Kidney tubule cell (primary cell): ENCODE results near the gene SH3GL3.

ENCODE experiments used
- DNase-seq: peaks from one replicate; pipeline ENCODE4 v3.0.0-alpha.2; 2018; ENCODE audit warnings: low spot score

SH3GL3 gene, protein sequence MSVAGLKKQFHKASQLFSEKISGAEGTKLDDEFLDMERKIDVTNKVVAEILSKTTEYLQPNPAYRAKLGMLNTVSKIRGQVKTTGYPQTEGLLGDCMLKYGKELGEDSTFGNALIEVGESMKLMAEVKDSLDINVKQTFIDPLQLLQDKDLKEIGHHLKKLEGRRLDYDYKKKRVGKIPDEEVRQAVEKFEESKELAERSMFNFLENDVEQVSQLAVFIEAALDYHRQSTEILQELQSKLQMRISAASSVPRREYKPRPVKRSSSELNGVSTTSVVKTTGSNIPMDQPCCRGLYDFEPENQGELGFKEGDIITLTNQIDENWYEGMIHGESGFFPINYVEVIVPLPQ

DNA sequence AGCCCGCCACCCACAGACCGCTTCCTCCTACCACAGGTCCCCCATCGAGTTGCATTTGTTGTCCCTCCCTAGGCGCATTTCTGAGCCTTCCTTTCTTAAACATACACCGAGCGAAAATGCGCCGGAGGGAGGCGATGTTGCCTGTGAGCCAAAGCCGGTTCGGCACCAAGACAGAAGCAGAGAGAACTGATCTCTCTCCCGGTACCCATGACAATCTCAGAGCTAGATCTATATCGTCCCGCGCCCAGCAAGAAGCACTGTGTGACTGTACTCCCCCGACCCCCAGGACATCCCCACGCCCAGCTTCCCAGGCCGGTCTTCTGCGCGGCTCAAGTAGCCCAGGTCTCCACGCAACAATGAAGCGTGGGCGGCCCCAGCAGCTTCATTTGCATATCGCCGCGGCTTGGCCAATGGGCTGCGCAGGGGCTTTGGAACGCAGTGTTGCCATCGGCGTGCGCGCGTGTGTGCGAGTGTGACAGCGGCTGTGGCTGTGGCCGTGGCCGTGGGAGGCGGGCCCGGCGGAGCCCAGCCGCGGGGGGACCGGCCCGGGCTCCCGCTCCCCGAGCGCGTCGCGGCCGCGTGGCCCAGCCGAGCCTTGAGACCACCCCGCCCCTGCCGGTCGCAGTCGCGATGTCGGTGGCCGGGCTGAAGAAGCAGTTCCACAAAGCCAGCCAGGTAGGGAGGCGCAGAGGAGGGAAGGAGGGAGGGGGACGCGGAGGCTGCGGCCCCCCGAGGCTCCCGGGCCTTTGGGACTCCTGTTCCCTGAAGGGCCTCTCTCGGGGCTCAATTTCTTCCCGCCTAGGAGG is at the start of gene SH3GL3:
TSS of gene SH3GL3 (plus strand) at position 438 of the 806 bp plus-strand sequence. CDS start at position 631, 193 bp downstream.
- DNase-seq: peak; percentile 78

DNA sequence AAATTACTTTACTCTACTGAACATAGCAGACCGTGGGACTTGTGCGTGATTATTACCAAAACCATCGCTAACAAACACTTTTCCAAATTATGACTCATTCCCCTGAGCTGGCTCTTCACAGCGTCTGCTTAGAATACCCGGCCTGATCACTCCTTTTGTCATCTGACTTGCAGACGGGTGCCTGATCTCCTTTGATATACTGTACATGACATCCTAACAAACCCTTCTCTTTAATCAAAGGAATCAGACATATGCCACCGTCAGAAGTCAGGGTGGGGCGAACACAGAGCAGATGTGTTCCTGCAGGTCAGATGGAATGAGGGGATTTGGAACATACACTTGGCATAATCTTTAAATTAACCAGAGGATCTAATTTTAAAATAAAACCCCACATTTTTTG is 48.5 kb upstream of the SH3GL3 start:
- no peak for DNase-seq

DNA sequence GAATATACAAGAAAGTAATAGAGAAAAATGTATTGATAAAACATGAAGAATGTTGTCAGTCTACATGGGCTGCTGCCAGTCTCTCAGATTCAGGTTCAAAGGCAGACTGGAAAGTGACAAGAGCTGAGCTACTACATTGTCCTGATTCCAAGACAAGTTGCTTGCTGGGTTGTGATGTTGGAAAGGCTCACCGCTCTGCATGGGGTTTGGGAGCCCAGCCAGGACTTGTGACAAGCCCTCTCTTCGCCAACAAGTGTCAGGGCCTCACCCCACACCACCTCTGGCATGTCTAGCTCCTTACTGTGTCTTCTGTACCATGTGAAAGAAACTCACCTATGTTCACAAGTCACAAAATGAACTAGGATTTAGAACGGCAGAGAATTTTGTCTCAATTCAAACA is 43.0 kb upstream of the SH3GL3 start:
- DNase-seq: no peak

DNA sequence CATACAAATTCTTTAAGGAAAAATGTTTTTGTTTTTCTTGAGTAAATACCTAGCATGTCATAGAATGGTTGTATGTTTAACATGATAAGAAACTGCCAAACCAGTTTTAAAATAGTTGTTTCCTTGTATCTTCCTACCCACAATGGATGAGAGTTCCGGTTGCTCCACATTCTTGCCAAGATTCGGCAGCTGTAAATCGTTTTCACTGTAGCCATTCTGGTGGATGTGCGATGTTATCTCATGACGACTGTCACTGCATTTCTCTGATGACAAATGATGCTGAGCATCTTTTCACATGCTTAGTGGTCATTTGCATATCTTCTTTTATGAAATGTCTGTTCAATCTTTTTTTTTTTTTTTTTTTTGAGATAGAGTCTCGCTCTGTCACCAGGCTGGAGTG is 36.6 kb upstream of the SH3GL3 start:
- no peak for DNase-seq

DNA sequence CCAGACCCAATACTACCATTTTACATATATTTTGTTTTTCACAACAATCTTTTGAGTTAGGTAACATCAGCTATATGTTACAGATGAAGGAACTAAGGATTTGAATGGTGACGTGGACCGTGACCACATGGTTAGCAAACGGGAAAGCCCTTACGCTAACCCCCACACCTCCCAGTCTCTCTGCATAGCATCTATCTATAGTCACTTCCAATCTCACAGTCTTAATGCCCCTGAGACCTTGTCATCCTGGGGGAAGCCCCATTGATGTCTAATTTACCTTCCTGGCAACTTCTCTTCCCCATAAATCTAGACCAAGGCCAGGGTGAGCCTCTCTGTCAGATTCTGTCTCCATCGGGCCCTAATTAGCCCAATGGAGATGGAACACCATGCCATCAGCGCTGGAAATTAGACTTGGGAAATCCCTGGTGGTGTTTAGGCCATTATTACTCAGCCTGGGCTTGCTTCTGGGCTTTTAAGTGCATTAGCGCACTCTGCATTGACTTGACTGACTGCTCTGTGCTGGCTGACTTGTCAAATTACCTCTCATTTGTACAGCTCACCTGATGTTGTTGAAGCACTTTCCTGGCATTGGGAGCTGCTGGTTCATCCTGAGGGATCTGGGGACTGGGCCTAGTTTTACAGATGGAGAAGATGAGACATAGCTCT is 34.0 kb upstream of the SH3GL3 start:
- no peak for DNase-seq

DNA sequence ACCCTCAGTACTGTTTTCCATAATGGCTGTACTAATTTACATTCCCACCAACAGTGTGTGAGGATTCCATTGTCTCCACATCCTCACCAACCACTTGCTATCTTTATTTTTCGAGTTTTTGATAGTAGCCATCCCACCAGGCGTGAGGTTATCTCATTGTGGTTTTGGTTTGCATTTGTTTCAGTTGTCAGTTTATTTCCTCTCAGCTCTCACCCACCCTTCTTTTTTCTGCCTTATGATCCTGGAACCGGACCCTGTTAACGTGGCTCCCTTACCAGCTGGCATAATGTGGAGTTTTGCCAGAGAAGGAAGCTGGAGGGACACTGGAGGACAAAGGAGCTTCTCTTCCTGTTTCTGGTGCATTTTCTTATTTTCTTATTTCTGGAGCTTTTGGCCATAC is 25.1 kb upstream of the SH3GL3 start:
- DNase-seq: no peak

DNA sequence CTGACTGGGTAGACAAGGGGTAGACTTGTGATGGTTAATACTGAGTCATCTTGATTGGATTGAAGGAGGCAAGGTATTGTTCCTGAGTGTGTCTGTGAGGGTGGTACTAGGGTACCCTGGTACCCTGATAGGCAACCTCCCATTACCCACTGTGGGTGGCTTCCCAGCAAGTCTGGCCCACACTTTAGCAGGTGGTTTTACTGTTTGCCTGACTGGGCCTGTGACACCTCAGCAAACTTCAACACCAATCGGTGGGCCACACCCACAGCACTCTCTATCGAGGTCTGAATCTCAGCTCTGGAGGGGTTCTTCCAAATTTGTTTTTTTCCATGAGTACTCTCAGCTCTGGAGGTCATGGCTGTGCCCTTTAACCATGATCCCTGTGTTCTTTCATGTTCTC is 24.6 kb upstream of the SH3GL3 start:
- DNase-seq: no peak

DNA sequence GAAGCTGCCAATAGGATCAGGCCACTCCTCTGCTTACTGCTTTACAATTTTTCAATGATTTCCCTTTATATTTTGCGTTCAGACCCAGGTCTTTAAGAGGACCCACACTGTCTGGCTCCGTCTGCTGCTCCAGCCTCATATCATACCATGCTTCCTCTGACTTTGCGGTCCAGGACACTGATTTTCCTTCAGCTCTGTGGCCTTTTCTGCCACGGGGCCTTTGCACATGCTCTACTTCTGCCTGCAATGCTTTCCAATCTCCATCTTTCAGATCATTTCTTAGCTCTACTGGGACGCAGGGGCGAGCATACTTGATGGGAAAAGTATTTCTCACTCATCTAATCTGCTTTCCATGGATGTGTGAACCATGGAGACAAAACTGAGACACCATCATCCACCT is 23.0 kb upstream of the SH3GL3 start:
- no peak for DNase-seq

DNA sequence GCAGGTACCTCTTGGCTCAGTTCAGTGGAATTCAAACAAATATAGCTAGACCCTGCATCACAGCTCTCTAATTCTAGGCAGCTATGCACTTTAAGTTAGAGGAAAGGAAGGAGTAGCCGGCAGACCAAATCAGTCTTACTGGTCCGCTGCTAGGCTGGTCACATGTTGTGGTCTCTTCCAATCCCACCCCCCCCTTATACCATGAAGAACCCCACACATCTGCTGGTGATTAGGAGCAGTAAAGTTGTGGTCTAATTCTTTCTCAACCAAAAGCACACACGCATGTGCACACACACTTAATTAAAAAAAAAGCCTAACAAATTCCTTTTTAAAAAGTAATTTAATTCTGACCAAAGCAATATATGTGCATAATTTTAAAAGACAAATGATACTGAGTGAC is 16.7 kb upstream of the SH3GL3 start:
- no peak for DNase-seq

DNA sequence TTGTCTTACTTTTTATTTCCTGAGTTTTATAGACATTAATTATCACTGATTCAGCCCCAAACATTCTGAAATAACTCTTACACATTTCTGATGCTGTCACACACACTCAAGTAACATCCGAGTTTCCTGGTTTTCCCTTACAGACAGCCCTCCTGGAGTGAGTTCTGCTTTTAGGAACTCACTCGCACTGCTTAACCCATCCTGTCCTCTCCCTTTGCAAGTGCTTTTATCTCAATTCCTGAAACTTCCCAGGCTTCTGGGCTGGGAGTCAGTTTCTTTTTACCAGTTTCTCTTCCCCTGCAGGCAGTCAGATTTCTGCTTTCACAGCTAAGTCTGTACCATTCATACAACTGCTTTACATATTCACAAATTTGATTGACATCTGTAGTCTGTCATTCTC is 15.6 kb upstream of the SH3GL3 start:
- no peak for DNase-seq

DNA sequence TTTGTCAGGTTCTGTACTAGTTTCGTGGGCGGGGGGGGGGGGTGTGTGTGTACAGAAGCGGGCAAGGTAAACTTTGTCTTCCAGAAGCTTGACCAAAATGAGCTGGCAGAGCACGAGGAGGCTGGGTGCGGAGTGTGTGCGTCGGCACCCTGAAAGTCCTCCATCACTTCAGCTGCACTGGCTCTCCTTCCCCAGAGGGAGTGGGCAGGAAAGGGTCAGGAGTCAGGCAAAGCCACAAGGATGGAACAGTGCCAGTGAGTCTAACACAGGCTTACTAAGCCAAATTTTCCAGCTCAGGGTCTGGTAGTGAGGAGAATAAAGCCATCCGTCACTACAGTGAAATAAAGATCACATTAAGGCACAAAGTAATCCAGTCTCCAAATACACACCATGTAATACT is 11.9 kb upstream of the SH3GL3 start:
- DNase-seq: peak; percentile 20

DNA sequence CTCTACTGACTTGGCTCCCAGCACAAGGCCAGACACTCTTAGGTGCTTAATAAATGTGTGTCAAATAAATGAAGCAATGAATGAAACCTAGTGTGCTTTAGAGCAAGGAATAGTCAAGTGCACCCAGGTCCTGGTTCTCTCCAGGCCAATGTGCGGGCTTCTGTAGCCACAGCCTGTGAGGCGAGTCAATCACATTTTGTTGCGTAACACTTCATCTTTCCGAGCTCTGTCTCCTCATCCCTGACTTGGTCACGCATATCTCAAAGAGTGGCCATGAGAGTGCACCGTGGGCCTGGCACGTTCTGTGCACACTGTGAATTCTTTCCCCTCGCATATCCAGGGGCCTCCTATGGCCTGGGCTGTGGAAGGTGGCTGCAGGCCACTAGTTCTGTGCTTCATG is 11.4 kb upstream of the SH3GL3 start:
- peak; percentile 27 for DNase-seq

DNA sequence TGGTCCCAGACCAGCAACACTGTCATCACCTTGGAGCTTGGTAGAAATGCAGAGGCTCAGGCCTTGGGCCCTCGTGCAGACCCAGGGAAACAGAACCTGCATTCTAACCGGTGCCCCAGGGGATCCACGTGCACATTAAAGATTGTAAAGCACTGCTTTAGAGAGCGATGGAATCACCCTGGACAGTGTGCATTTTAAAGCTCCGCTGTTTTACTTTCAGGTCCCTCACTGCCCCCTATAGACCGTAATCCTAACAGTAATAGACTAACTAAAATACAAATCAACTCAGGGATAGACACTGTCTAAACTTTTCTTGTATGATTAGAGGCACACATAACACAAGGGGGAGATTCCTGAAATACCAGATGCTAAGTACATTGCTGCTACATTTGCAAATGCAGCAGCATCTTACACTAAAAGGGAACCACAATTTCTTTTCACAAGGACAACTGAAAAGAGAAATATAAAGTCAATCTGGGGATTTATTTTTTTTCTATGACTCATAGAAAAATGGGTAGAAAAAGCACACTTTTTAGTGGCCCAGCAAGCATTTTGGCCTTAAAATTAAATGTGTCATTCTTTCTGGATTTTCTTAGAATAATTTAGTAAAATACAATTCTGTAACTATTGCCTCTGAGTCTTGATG is 10.5 kb upstream of the SH3GL3 start:
- peak; percentile 65 for DNase-seq

DNA sequence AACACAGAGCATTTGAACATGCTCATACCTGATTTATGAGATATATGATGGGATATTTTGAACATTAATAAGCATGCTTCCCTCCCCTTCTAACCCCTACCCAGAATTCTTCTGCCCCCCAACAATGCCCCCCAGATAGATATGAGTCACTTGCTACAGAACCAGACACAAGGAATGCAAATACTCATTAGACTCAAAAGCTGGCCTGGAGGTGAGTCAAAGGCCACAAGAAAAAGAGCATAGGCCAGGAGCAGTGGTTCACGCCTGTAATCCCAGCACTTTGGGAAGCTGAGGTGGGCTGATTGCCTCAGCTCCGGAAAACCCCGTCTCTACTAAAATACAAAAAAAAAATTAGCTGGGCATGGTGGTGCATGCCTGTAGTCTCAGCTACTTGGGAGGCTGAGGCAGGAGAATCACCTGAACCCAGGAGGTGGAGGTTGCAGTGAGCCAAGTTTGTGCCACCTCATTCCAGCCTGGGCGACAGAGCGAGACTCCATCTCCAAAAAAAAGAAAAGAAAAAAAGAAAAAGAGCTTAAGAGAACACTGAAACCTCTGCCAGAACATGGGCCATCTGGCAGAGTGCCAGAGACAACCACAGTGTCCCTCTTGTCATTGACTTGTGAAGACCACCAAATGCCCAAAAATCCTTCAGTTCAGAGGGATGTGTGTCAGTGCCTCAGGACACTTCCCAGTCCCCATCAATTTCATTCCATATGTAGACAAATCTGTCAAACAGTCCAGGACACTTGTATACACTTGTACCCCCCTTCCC is 3.9 kb upstream of the SH3GL3 start:
- peak; percentile 70 for DNase-seq

DNA sequence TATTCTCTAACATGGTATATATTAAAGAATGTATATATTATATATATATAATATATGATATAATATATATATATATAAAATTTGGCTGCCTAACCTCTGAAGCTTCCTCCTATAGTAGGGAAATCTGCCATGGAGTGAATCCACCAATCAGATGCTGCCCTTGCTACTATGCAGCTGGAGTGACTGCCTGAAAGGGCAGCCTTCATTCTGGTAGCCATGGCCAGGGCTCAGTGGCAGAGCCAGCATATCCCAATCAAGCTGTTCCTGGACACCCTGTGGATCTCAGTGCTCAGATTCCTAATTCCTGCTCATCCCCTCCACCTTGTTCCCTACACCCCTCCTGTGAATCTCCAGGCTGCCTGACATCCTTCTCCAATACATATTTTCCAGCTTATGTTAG is 2.2 kb upstream of the SH3GL3 start:
- no peak for DNase-seq

DNA sequence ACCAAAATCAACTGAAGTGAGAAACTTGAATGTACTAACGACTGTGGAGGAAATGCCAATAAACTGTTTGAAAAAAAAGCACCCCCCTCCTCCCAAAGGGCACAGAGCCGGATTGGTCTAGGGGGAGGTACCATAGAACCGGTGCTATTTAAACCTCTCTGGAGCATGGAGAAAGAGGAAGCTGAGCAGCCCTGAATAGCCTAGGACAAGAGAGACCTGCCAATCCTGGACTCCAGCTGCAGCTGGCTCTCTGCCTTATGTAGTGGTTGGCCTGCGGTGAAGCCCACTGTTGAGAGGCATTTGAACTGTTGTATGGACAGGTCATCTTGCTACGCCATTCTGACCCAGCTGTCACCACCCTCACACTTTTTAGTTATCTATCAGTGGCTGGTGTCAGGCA is 1.5 kb upstream of the SH3GL3 start:
- no peak for DNase-seq

DNA sequence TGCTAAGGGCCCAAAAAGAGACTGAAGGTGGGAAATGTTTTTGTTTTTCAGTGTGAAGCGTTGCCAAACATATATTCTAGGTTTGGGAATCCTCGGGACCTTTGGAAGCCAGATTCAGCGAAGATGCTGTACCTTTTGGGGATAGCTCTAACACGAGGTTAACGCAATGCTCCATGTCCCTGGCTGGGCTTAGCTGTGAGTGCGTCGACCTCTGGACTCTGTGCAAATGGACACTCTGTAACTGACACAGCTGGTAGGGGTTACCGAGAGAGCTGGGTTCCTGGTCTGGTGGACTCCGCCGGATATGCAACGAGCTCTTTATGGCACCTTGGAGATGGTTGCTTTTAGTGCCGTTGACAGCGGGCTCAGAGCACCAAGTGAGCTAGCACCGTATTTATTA is 724 bp upstream of the SH3GL3 start:
- DNase-seq: no peak

DNA sequence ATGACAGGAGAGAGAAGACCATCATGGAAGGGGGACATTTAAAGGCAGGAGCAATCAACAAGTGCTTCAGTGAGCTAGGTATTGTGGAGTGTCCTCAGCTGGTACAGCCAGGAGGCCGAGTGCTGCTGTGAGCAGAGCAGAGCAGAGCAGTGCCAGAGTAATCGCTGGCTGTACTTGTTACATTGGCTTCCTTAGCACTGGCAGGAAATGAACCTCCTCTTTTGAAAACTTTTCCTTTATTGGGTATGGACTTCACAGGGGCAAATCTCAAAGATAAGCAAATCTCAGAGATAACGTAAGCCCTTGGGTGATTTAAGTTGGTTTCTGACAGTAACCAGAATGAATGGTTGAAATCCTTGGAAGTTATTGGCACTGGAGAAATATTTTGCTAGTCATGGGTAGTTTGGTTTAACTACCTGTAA is 2.1 kb downstream of the SH3GL3 start:
- no peak for DNase-seq

DNA sequence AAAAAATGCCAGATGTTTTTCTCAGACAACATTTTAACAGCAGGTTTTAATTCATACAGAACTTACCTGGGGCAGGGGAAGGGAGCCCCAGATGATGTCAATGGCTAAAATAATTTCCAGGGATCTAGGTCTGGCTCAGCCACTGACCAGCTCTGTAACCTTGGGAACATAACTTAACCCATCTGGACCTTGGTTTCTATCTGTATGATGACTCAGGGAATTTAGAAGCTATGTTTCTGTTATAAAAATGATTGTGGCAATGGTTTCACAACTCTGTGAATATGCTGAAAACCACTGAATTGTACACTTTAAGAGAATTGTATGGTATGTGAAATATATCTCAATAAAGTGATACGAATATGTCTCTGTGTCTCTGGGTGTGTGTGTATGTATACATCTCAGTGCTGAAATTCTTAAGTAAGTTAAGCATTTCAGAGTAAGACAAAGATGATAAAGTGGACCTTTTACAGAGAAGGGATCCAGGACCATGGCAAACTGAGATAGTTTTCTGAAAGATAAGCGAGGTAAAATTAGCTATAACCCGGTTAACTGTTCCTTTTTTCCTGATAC is 2.9 kb downstream of the SH3GL3 start:
- no peak for DNase-seq

DNA sequence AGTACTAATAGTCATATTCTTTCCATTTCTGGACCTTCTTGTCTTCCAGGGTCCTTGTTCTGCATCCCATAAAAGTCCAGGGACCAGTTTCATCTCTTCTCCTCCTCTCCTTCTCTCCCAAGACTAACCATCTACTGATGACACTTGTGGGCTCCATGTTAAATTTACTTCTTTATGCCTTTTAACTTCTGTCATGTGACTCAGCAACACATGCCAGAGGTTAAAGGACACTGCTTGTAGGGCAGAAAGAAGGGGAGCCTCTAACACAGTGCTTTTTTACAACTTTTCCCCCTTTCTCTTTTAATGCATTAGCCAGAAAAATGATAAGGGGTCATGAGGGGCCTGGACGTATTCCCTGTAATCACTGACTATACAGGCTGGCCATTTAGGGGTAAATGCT is 10.0 kb downstream of the SH3GL3 start:
- DNase-seq: no peak

DNA sequence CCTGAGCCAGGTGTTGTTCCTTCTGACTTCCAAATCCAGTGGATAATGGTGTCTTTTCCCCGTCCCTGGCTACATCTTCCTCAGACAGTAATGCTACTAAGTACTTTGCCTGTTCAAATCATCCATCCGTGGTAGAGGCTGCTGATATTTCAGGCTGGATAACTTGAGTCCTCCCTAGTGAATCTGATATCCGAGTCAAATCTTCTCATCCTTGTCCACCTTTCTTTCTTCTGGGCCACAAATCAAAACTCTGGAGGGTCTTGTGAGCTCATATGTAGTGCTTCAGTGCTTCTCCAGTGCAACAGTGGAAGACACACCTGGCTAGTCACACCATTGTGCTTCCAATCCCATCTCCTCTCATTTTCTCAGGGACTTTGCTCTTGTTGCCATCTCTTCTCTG is 11.2 kb downstream of the SH3GL3 start:
- no peak for DNase-seq
